Liver (tissue), 3 donors: Measurements from ENCODE around the gene LMBRD2.

ENCODE experiments used
- JUND ChIP-seq, 2 donors: IDR thresholded peaks; 2 replicates each; pipeline ENCODE4 v1.6.1; 2016; ENCODE audit warnings: antibody characterized with exemption in 2 of 2
- TAF1 ChIP-seq: conservative IDR thresholded peaks from 2 replicates; pipeline ENCODE4 v1.6.1; 2016; ENCODE audit warnings: antibody characterized with exemption, mild to moderate bottlenecking
- YY1 ChIP-seq: IDR thresholded peaks from 2 replicates; pipeline ENCODE4 v1.6.1; 2016; ENCODE audit warnings: antibody characterized with exemption, mild to moderate bottlenecking
- TF ChIP-seq, protein P1 (sequence below): fragments of 150-350 bp; IDR thresholded peaks from 2 replicates; pipeline ENCODE4 v1.5.1; 2017; ENCODE audit warnings: improper control_type of control experiment, low read depth, low read length; ENCODE audit not compliant: missing input control
- TF ChIP-seq, protein P2 (sequence below): IDR thresholded peaks from 2 replicates; pipeline ENCODE4 v1.6.1; 2016; ENCODE audit warnings: antibody characterized with exemption
- TF ChIP-seq, protein P3 (sequence below): IDR thresholded peaks from 2 replicates; pipeline ENCODE4 v1.6.1; 2016; ENCODE audit warnings: antibody characterized with exemption
- donor health status: healthy.
- donor health status: healthy.

DNA sequence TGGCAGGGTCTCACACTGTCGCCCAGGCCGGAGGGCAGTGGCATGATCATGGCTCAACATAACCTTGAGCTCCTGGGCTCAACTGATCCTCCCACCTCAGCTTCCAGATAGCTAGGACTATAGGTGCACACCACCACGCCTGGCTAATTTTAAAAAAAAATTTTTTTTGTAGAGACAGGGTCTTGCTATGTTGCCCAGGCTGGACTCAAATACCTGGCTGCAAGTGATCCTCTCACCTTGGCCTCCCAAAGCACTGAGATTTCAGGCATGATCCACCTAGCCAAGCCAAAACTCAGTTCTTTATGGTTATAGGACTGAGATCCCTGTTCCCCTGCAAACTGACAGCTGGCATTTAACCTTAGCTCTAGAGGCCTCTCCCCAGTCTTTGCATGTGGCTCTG, 5.3 kb downstream of the LMBRD2 start:
- TF ChIP-seq, protein P1, sequence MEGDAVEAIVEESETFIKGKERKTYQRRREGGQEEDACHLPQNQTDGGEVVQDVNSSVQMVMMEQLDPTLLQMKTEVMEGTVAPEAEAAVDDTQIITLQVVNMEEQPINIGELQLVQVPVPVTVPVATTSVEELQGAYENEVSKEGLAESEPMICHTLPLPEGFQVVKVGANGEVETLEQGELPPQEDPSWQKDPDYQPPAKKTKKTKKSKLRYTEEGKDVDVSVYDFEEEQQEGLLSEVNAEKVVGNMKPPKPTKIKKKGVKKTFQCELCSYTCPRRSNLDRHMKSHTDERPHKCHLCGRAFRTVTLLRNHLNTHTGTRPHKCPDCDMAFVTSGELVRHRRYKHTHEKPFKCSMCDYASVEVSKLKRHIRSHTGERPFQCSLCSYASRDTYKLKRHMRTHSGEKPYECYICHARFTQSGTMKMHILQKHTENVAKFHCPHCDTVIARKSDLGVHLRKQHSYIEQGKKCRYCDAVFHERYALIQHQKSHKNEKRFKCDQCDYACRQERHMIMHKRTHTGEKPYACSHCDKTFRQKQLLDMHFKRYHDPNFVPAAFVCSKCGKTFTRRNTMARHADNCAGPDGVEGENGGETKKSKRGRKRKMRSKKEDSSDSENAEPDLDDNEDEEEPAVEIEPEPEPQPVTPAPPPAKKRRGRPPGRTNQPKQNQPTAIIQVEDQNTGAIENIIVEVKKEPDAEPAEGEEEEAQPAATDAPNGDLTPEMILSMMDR, result no peak
- TF ChIP-seq, protein P2, sequence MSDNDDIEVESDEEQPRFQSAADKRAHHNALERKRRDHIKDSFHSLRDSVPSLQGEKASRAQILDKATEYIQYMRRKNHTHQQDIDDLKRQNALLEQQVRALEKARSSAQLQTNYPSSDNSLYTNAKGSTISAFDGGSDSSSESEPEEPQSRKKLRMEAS, result no peak
- TF ChIP-seq JUND (IDR thresholded peaks at IDR 0.05), result no peak
- TF ChIP-seq, protein P3, sequence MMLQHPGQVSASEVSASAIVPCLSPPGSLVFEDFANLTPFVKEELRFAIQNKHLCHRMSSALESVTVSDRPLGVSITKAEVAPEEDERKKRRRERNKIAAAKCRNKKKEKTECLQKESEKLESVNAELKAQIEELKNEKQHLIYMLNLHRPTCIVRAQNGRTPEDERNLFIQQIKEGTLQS, result no peak
- no peak for TF ChIP-seq YY1
- no peak for TF ChIP-seq TAF1
